Activated T-helper 17 cell treated with anti-CD3 and anti-CD28 coated beads, Interleukin-2, amount 50 U/mL, for 72 hours (primary cell): ENCODE measurements around the gene HS6ST3. TPM values are rescaled to one million over a fixed set of nuclear protein-coding genes. Genes with fewer than 3 reads are reported as not detected.

Source experiments
- ATAC-seq: fragments of 150-1000 bp; cut with Tn5 transposase; replicated peaks from 2 replicates; pipeline ENCODE4 v1.10.0; 2021; ENCODE audit warnings: mild to moderate bottlenecking, moderate library complexity
- H3K27ac Mint-ChIP-seq: one replicate; pipeline ENCODE4 v1.8.0; 2022; ENCODE audit warnings: mixed read lengths
- H3K27me3 Mint-ChIP-seq: one replicate; pipeline ENCODE4 v1.8.0; 2022; ENCODE audit warnings: mixed read lengths
- H3K36me3 Mint-ChIP-seq: one replicate; pipeline ENCODE4 v1.8.0; 2022; ENCODE audit warnings: low read depth, mild to moderate bottlenecking, mixed read lengths
- H3K4me1 Mint-ChIP-seq: one replicate; pipeline ENCODE4 v1.8.0; 2022; ENCODE audit warnings: mixed read lengths
- H3K4me3 Mint-ChIP-seq: one replicate; pipeline ENCODE4 v1.8.0; 2022; ENCODE audit warnings: mild to moderate bottlenecking, mixed read lengths
- H3K9me3 Mint-ChIP-seq: one replicate; pipeline ENCODE4 v1.8.0; 2022; ENCODE audit warnings: mixed read lengths
- total RNA-seq, 2 donors: library from RNA; stranded (reverse); gene quantifications; one replicate each; pipeline ENCODE4 v1.2.3, GENCODE V29; 2022

HS6ST3 gene
- total RNA-seq, 2 donors from 2014 or later = not detected

DNA sequence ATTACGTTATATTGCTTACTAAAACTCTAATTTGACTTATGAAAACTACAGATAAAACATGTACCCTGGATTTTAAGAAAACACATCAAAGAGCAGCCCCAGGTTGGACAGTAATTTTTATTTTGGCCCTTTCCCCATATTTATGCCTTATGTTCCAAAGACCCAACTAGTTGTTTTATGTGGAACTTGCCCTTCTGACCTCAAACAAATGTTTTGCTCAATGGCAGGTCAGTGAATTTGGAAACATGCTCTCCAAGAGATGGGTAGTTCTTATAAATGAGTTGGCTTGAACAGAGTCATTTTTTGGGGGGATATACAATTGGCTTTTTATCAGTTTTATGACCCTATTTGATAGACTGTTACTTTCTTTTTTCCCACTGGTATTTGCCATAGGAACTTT is 360.0 kb downstream of the HS6ST3 start:
- no peak overlapping the region for H3K27ac Mint-ChIP-seq
- H3K27me3 Mint-ChIP-seq = no peaks in the 10 kb centered on the region
- no peak for ATAC-seq
- H3K4me1 Mint-ChIP-seq = no peaks in the 10 kb centered on the region
- peaks cover 5% of the 10 kb centered on the region for H3K9me3 Mint-ChIP-seq
- no peaks in the 10 kb centered on the region for H3K36me3 Mint-ChIP-seq
- no peak overlapping the region for H3K4me3 Mint-ChIP-seq

DNA sequence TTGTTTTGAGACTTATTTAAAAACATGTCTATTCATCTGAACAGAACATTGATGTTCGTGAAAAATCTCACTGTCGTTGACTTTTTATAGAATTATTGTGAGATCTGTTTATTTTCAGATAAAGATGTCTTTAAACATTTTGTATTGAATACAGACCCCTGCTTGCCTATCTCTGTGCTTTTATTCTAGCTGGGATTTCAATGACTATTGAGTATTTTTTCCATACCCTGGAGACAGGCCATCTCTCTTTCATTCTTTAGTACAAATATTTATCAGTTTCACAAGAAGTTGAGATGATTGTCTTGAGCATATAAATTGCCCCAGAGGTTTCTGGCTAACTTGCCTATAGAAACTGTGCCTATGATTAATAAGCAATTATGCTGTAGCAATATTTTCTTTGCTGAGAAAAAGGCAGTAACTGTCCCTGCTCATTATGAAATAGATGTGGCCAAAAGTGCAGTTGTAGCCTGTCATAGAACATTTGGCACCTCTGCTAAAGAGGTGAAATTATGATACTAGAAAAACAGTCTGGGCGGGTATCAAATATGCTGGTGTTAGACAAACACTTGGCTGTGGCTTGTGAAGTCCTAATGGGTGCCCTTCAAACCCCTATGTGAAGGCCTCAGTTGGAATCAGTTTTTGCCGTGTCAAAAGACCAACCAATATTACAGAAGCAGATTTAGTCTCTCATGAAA is 360.6 kb downstream of the HS6ST3 start:
- no peak overlapping the region for H3K4me3 Mint-ChIP-seq
- H3K27me3 Mint-ChIP-seq = no peaks in the 10 kb centered on the region
- H3K4me1 Mint-ChIP-seq = no peaks in the 10 kb centered on the region
- peaks cover 5% of the 10 kb centered on the region for H3K9me3 Mint-ChIP-seq
- ATAC-seq = no peak
- no peaks in the 10 kb centered on the region for H3K36me3 Mint-ChIP-seq
- H3K27ac Mint-ChIP-seq = no peak overlapping the region

DNA sequence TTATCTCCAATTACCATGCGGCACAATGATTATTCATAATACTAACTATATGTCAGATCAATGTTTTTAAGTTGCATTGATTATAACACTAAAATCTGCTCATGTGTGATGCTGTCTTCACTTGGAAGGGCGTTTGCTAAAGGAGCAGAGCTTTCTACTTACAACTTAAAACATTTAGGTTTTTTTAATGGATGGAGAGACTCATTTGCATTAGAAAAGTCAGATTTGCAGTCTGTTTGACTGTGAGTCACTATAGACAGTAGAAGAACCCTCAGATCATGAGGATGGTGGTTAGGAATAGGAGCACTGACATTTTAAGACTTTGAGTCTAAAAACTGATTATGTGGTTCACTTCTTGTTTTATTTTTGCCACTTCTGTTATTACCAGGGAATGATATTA is 364.6 kb downstream of the HS6ST3 start:
- no peaks in the 10 kb centered on the region for H3K36me3 Mint-ChIP-seq
- H3K4me1 Mint-ChIP-seq = no peaks in the 10 kb centered on the region
- H3K9me3 Mint-ChIP-seq = no peaks in the 10 kb centered on the region
- H3K27me3 Mint-ChIP-seq = no peaks in the 10 kb centered on the region
- H3K4me3 Mint-ChIP-seq = no peak overlapping the region
- ATAC-seq = no peak
- H3K27ac Mint-ChIP-seq = no peak overlapping the region

DNA sequence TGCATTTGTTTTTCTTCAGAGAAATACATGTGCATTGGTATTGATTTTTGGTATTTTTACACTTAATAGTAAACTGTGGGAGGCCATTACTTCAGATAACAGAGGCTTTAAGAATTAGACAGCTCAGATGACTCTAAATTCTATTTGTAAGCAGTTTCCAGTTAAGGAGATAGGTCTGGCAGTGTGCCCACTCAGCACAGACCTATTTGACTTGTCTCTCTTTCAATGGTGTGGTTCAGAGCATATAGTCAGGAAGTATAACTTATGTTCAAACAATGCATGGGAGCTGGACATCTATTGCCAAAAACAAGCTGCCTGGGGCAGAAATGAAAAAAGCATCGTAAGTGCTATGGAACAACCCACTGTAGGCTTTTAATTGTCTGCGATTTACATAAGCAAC is 370.7 kb downstream of the HS6ST3 start:
- no peaks in the 10 kb centered on the region for H3K36me3 Mint-ChIP-seq
- H3K9me3 Mint-ChIP-seq = peaks cover 4% of the 10 kb centered on the region
- H3K27me3 Mint-ChIP-seq = no peaks in the 10 kb centered on the region
- H3K27ac Mint-ChIP-seq = no peak overlapping the region
- H3K4me1 Mint-ChIP-seq = no peaks in the 10 kb centered on the region
- ATAC-seq = no peak
- no peak overlapping the region for H3K4me3 Mint-ChIP-seq

DNA sequence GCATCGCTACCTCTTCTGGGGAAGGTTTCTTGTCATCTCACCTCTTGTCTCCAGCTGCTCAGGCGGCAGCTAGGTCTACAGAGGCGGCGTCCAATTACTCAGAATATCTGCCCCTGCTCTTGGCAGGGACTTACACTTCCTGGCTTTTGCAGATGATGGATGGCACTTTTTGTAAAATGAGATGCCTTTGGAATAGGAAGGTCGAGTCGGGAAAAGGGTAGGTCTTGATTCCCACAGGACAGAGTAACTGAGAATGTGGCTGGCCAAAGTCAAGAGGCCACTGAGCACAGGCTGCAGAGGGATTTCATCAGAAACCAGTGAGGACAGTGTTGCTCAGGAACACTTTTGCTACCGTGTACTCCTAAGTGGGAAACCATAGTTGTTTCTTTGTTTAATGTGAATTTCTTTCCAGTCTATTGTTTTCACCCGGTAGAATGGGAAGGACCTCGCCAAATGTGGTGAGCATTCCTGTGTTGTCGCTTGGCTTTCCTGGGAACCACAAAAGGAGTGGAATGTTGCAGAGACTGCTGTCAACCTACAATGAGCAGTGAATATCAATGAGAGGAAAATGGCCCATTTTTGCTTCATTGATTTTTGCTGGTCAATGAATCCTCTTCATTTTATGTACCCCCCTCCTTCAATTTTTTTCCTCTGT is 383.7 kb downstream of the HS6ST3 start:
- Mint-ChIP-seq H3K4me3 (no peak overlapping the region), H3K4me1 (no peaks in the 10 kb centered on the region), H3K27ac (no peak overlapping the region), H3K36me3 (no peaks in the 10 kb centered on the region), H3K9me3 (peaks cover 14% of the 10 kb centered on the region), H3K27me3 (peaks cover 3% of the 10 kb centered on the region)
- no peak for ATAC-seq

DNA sequence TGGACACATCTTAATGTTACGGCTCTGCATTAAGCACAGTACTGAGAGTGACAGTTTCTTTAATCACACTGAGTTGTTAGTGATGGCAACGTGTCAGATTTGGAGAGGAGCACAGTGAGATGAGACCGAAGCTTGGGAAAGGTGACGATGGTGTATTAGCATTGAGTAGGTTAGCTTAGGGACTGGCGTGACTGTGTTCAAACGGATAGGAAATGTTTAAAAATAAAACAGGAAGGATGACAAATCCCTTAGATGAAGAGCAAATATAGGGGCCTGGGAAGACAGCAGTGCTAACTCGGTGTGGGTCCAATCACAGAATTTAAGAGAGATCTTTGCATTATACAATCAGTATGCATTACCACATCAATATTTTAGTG is 384.3 kb downstream of the HS6ST3 start:
- Mint-ChIP-seq H3K9me3 (peaks cover 18% of the 10 kb centered on the region), H3K27ac (no peak overlapping the region), H3K4me1 (no peaks in the 10 kb centered on the region), H3K27me3 (peaks cover 3% of the 10 kb centered on the region), H3K36me3 (no peaks in the 10 kb centered on the region), H3K4me3 (no peak overlapping the region)
- no peak for ATAC-seq

DNA sequence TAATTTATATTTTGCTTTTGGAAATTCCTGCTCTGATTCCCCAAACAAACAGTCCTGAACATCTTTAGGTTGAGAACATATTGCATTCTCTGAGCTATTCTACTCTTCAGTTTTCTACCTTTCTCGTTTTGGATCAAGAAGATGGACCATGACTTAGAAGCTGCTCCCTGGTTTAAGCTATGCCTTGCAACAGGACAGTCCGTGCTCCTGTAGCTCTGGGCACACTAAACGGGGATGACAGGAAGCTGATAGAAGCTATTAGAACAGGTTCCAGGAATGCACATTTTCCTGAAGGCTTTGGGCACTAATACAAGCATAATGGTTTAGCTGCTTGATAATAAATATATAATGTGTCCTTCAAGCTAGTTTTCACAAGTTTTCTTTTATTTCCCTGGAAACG is 385.2 kb downstream of the HS6ST3 start:
- no peaks in the 10 kb centered on the region for H3K36me3 Mint-ChIP-seq
- peaks cover 3% of the 10 kb centered on the region for H3K27me3 Mint-ChIP-seq
- no peak overlapping the region for H3K4me3 Mint-ChIP-seq
- H3K9me3 Mint-ChIP-seq = peaks cover 20% of the 10 kb centered on the region
- H3K27ac Mint-ChIP-seq = no peak overlapping the region
- no peaks in the 10 kb centered on the region for H3K4me1 Mint-ChIP-seq
- ATAC-seq = no peak

DNA sequence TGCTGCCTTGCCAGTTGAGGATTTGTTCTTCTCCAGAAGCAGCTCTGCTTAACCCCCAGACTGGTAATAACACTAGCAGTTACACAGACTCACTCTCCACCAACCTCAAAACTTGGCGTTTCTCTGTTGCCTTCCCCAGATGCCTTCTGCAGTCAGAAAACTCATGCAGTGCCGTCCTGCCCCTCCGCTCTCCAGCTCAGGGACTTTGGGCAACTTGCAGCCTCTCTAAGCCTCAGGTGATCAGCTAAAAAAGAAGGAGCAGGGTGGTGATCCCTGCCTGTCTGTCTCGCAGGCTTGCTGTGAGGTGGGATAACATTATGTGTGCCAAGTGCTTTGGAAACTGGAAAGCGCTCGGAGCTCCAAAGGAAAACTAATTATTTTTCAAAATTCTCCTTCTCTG is 391.6 kb downstream of the HS6ST3 start:
- H3K36me3 Mint-ChIP-seq = no peaks in the 10 kb centered on the region
- H3K4me1 Mint-ChIP-seq = no peaks in the 10 kb centered on the region
- no peak for ATAC-seq
- no peaks in the 10 kb centered on the region for H3K27me3 Mint-ChIP-seq
- no peak overlapping the region for H3K4me3 Mint-ChIP-seq
- peaks cover 6% of the 10 kb centered on the region for H3K9me3 Mint-ChIP-seq
- no peak overlapping the region for H3K27ac Mint-ChIP-seq

DNA sequence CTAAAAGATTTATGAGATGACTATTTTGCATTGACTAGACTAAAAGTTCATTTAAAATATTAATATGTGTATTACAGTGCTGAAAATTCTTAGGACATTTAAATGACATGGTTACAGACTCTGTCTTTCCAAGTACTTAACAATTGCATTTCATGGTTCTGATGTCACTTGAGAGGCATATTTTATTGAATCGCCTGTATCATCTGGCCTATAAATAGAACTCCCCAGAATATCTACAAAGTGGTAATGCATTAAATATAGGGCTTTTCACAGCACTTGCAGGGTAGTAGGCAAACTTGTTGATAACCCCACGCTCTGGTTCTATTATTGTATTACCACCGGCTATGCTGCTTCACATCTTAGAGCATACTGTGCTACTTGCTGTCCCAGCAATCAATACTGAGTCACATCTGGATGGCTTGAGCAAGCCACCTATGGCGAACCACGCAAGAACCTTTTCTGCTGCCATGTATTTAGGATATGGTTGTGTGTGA is 400.6 kb downstream of the HS6ST3 start:
- H3K4me1 Mint-ChIP-seq = no peaks in the 10 kb centered on the region
- no peak overlapping the region for H3K4me3 Mint-ChIP-seq
- H3K27ac Mint-ChIP-seq = no peak overlapping the region
- H3K9me3 Mint-ChIP-seq = peaks cover 8% of the 10 kb centered on the region
- no peak for ATAC-seq
- no peaks in the 10 kb centered on the region for H3K27me3 Mint-ChIP-seq
- H3K36me3 Mint-ChIP-seq = no peaks in the 10 kb centered on the region

DNA sequence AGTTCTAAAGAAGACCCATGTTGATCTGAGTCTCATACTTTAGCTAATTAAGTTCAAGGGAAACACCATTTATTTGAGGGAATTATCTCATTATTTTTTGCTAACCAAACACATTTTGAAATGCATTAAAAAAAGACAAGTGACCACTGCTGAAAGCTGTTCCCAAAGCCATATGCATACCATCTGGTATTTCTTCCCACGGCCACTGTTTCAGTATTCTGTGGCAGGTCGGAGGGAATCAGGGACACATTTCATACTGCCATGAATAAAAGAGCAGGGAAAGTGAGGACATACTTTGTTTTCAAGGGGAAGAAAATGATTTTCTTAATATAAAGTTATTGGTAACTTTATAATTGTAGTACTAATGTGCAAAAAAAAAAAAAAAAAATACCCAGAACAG is 401.2 kb downstream of the HS6ST3 start:
- ATAC-seq = no peak
- no peaks in the 10 kb centered on the region for H3K27me3 Mint-ChIP-seq
- no peak overlapping the region for H3K27ac Mint-ChIP-seq

DNA sequence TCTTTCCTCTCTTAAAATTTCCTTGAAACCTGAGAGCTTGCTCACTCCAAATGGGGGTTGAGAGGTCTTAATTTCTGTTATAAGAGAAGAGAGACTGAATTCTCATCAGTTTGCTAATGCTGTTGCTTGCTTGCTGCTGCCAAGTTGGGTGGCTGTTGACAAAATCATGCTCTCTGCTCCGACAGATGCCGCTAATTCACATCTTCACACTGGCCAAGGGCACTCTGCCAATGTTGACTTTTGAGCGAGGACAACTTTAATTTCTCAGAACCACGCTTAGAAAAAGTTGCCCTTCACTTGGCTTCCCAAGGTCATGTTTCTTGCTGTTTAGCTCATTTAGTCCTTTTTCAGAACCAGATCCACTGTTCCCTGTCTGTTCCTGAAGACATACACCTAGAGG is 402.9 kb downstream of the HS6ST3 start:
- H3K27me3 Mint-ChIP-seq = no peaks in the 10 kb centered on the region
- no peak overlapping the region for H3K27ac Mint-ChIP-seq
- no peak overlapping the region for H3K4me3 Mint-ChIP-seq
- H3K9me3 Mint-ChIP-seq = peaks cover 16% of the 10 kb centered on the region
- H3K36me3 Mint-ChIP-seq = no peaks in the 10 kb centered on the region
- ATAC-seq = no peak
- no peaks in the 10 kb centered on the region for H3K4me1 Mint-ChIP-seq

More for the DNA sequence above, 401.2 kb downstream of the HS6ST3 start:
- Mint-ChIP-seq H3K9me3 (peaks cover 8% of the 10 kb centered on the region), H3K4me3 (no peak overlapping the region), H3K36me3 (no peaks in the 10 kb centered on the region), H3K4me1 (no peaks in the 10 kb centered on the region)

DNA sequence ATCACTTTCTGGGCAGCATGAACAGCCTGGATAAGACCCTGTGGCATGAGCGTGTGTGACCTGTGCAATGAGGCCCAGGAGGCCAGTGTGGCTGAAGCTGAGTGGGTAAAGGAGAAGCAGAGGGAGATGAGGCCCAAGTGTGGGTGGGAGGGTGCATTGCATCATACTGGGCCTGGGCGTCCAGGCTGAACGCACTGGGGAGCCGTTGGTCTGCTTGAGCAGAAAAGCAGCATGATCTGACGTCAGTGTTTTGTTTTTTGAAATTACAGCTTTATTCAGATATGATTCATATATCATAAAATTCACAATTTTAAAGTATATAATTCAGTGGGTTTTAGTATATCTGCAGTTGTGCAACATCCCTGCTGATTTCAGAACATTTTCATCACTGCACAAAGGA is 409.7 kb downstream of the HS6ST3 start:
- ATAC-seq = no peak
- H3K27ac Mint-ChIP-seq = no peak overlapping the region
- no peaks in the 10 kb centered on the region for H3K27me3 Mint-ChIP-seq
- no peaks in the 10 kb centered on the region for H3K4me1 Mint-ChIP-seq
- no peak overlapping the region for H3K4me3 Mint-ChIP-seq
- H3K36me3 Mint-ChIP-seq = no peaks in the 10 kb centered on the region
- H3K9me3 Mint-ChIP-seq = peaks cover 12% of the 10 kb centered on the region

DNA sequence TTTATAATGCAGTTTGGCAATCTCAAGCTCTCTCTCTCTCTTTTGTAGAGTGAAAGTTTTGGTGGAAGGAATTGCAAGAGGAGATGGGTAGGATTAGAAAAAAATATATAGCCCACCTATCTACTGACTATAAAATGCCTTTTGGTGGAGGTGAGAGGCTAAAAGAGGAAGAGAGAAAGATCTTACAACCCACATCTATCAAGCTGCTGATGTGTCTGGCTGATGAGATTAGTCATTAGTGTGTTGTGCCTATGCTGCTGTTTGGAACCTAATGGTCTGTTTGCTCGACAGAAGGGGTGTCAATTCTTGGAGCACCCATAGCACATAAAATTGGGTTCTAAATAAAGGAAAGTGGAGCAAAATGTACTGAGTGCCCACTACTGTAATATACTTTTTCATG is 411.0 kb downstream of the HS6ST3 start:
- no peaks in the 10 kb centered on the region for H3K36me3 Mint-ChIP-seq
- ATAC-seq = no peak
- no peaks in the 10 kb centered on the region for H3K27me3 Mint-ChIP-seq
- no peak overlapping the region for H3K27ac Mint-ChIP-seq
- H3K4me1 Mint-ChIP-seq = no peaks in the 10 kb centered on the region
- H3K9me3 Mint-ChIP-seq = peaks cover 12% of the 10 kb centered on the region
- H3K4me3 Mint-ChIP-seq = no peak overlapping the region

DNA sequence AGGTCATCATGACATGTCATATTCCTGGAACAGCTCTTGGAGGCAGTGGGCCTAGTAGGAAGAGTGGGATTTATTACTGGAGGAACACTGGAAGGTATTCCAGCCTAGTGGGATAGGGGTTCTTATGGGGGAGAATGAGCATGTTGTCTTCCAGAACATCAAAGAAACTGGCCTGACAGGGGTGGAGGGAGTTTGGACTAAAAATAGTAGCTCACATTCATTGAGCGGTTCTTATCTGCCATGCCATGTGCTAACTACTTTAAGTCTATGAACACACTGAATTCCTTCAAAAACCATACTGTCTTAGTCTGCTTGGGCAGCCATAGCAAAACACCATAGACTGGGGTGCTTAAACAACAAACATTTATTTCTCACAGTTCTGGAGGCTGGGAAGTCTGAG is 413.6 kb downstream of the HS6ST3 start:
- Mint-ChIP-seq H3K27ac (no peak overlapping the region), H3K9me3 (peaks cover 5% of the 10 kb centered on the region)

DNA sequence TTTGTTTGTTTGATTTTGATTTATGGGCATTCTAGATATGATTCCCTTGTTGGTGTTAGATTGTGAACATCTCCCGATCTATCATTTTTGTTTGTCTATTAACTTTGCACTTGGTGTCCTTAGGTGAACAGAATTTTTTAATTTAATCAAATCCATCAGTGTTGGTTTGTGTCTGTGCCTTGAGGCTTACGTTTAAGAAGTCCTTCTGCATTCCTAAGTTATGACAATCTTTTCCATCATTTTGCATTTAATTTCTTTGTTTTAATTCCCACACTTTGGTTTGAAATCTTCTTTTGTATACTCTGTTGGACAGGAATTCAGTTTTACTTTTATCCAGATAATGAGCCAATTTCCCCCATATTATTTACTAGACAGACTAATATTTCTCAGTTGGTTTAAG is 421.7 kb downstream of the HS6ST3 start:
- H3K27me3 Mint-ChIP-seq = no peaks in the 10 kb centered on the region
- no peaks in the 10 kb centered on the region for H3K36me3 Mint-ChIP-seq
- ATAC-seq = no peak
- H3K27ac Mint-ChIP-seq = no peak overlapping the region
- H3K4me3 Mint-ChIP-seq = no peak overlapping the region
- no peaks in the 10 kb centered on the region for H3K4me1 Mint-ChIP-seq
- H3K9me3 Mint-ChIP-seq = peaks cover 6% of the 10 kb centered on the region

More for the DNA sequence above, 413.6 kb downstream of the HS6ST3 start:
- ATAC-seq = no peak
- no peaks in the 10 kb centered on the region for H3K4me1 Mint-ChIP-seq
- no peaks in the 10 kb centered on the region for H3K27me3 Mint-ChIP-seq
- H3K36me3 Mint-ChIP-seq = no peaks in the 10 kb centered on the region
- H3K4me3 Mint-ChIP-seq = no peak overlapping the region
